GM19035 (cell line): Measurements from ENCODE around the gene MAPK8IP3.

Experiments
- ATAC-seq: cut with Tn5 transposase; IDR thresholded peaks from one replicate; pipeline ENCODE4 v1.9.1; 2021; ENCODE audit not compliant: unreplicated experiment

MAPK8IP3 gene

GRCh38 chr16:1740234-1740633 is 34.2 kb downstream of the MAPK8IP3 start:
- no peak for ATAC-seq

- ATAC-seq: no peak
Observed at GRCh38 chr16:1740781-1741490, 34.9 kb downstream of the MAPK8IP3 start.

GRCh38 chr16:1741553-1742165 is 35.7 kb downstream of the MAPK8IP3 start:
- ATAC-seq: no peak

GRCh38 chr16:1743376-1744337 is 37.7 kb downstream of the MAPK8IP3 start:
- no peak for ATAC-seq

GRCh38 chr16:1744338-1744840 is 38.4 kb downstream of the MAPK8IP3 start:
- no peak for ATAC-seq

GRCh38 chr16:1745181-1745899 is 39.3 kb downstream of the MAPK8IP3 start:
- no peak for ATAC-seq

- ATAC-seq: no peak
Observed at GRCh38 chr16:1745900-1746692, 40.1 kb downstream of the MAPK8IP3 start.

GRCh38 chr16:1746693-1747195 is 40.7 kb downstream of the MAPK8IP3 start:
- ATAC-seq: no peak

- no peak for ATAC-seq
Observed at GRCh38 chr16:1747934-1748333, 41.9 kb downstream of the MAPK8IP3 start.

- ATAC-seq: no peak
Observed at GRCh38 chr16:1749152-1750117, 43.4 kb downstream of the MAPK8IP3 start.

- no peak for ATAC-seq
Observed at GRCh38 chr16:1751946-1752345, 46.0 kb downstream of the MAPK8IP3 start.

GRCh38 chr16:1752853-1753252 is 46.9 kb downstream of the MAPK8IP3 start:
- no peak for ATAC-seq

GRCh38 chr16:1754204-1754603 is 48.2 kb downstream of the MAPK8IP3 start:
- ATAC-seq: no peak

GRCh38 chr16:1757714-1758461 is 51.9 kb downstream of the MAPK8IP3 start:
- no peak for ATAC-seq

- ATAC-seq: no peak
Observed at GRCh38 chr16:1758923-1759322, 52.9 kb downstream of the MAPK8IP3 start.

- ATAC-seq: no peak
Observed at GRCh38 chr16:1759511-1759910, 53.5 kb downstream of the MAPK8IP3 start.

GRCh38 chr16:1760911-1761310 is 54.9 kb downstream of the MAPK8IP3 start:
- ATAC-seq: no peak

- no peak for ATAC-seq
Observed at GRCh38 chr16:1761751-1762150, 55.8 kb downstream of the MAPK8IP3 start.
